Heart right ventricle (tissue), 16 donors: ENCODE measurements around the gene HIGD2A. TPM values are rescaled to one million over a fixed set of nuclear protein-coding genes. Genes with fewer than 3 reads are reported as not detected.

Source experiments
- ATAC-seq, 8 donors: fragments of 200-7000 bp; cut with Tn5 transposase; one replicate each; pipeline ENCODE4 v1.9.1; 2020; ENCODE audit warnings: mild to moderate bottlenecking in 8 of 8, moderate library complexity in 8 of 8, moderate number of reproducible peaks in 1 of 8
- DNase-seq, 2 donors: peaks; one replicate each; pipeline ENCODE4 v3.0.0-alpha.2; 2020
- H3K27ac ChIP-seq, 10 donors: fragments of 200-600 bp; sonication (generic) in 2 of 10; one replicate each; pipeline versions ENCODE4 v1.5.0 to v1.8.0; 2020 to 2022; ENCODE audit warnings: mild to moderate bottlenecking in 3 of 10
- H3K27me3 ChIP-seq, 7 donors: fragments of 200-600 bp; one replicate each; pipeline ENCODE4 v1.8.0; 2021 to 2022; ENCODE audit warnings: mild to moderate bottlenecking in 2 of 7
- H3K36me3 ChIP-seq, 9 donors: fragments of 200-600 bp; sonication (generic) in 1 of 9; one replicate each; pipeline versions ENCODE4 v1.5.0 to v1.8.0; 2020 to 2022; ENCODE audit warnings: mild to moderate bottlenecking in 2 of 9
- H3K4me1 ChIP-seq, 9 donors: fragments of 200-600 bp; sonication (generic) in 1 of 9; one replicate each; pipeline versions ENCODE4 v1.5.0 to v1.8.0; 2020 to 2022; ENCODE audit warnings: mild to moderate bottlenecking in 4 of 9
- H3K4me3 ChIP-seq, 10 donors: fragments of 200-600 bp; sonication (generic) in 2 of 10; one replicate each; pipeline versions ENCODE4 v1.5.0 to v1.8.0; 2020 to 2022; ENCODE audit warnings: mild to moderate bottlenecking in 7 of 10, moderate library complexity in 2 of 10
- H3K9me3 ChIP-seq, 11 donors: fragments of 200-600 bp in 10 of 11; sonication (generic) in 2 of 11; one replicate each; pipeline versions ENCODE4 v1.5.0 to v1.8.0; 2013 to 2022; ENCODE audit warnings: mild to moderate bottlenecking in 2 of 11, control low read depth in 1 of 11, moderate library complexity in 1 of 11
- WGBS, 2 donors: extraction: QIAGEN DNeasy Blood & Tissue Kit; methylation state at CpG; one replicate each; pipeline ENCODE4 v1.1.7; 2013; ENCODE audit warnings: inconsistent platforms in 1 of 2; 5-methylcytosine and 5-hydroxymethylcytosine counted together
- intact Hi-C, 10 donors: fragments of 100-400 bp; cut with DNase I; formaldehyde crosslinking; loops; one replicate each; pipeline versions ENCODE4 v1.11.1 to v1.14.2; 2022
- polyA plus RNA-seq, 2 donors: library from polyadenylated mRNA; stranded (reverse); fragments of 200-250 nt; gene quantifications; one replicate each; pipeline ENCODE4 v1.2.3, GENCODE V29; 2013
- total RNA-seq, 10 donors: library from RNA; stranded (reverse); fragmentation: NEBNext Ultra II Directional in 3 of 10; extraction: Animal tissue kit (Norgen Biotek cat#: 25700) in 3 of 10; gene quantifications; one replicate each; pipeline versions ENCODE4 v1.2.1 to v1.2.4, GENCODE V29; 2021 to 2023
- TF ChIP-seq, protein P1 (sequence below), 9 donors: fragments of 200-600 bp; sonication (generic) in 2 of 9; IDR thresholded peaks; one replicate each; pipeline versions ENCODE4 v1.5.0 to v1.8.0; 2021 to 2022; ENCODE audit warnings: antibody characterized with exemption in 9 of 9, mild to moderate bottlenecking in 5 of 9, moderate library complexity in 1 of 9
- donor health status: Arrhythmogenic right ventricular cardiomyopathy.
- donor health status: ischemic (EF 13 %, LVEDD 7.1; RV severe dilation, severe dysfunction).
- donor health status: healthy with polysubstance abuse.
- donor health status: DM: no; HTN: yes; CAD: no.
- donor health status: DM: no; HTN: no; CAD: no.
- donor health status: ischemic (EF 25% LVEDD 6.9; RV normal size, moderate dysfunction).
- donor health status: ischemic (EF 25% LVEDD 5.7; RV mildly dilated, moderate dysfunction).
- donor health status: healthy.
- donor health status: DM: yes; HTN: yes; CAD: no.
- donor health status: Ischemic cardiomyopathy.
- donor health status: ischemic (EF 35%, LVEDD 5.7; RV mildly dilated, moderate dysfunction).
- donor health status: nonischemic (EF 11% LVEDD 7.7; RV severe dilation, severe dysfunction).
- donor health status: DM: yes; HTN: yes; CAD: no.
- donor health status: PGD.
- donor health status: ischemic (EF 29% LVEDD 5.4; RV normal size, mild dysfunction).
- donor health status: nonischemic (EF 23%, LVEDD 6.1; RV moderate dilation, normal function).

The HIGD2A gene
- total and polyA plus RNA-seq, 12 donors: 198 to 349 (median 233) TPM

DNA sequence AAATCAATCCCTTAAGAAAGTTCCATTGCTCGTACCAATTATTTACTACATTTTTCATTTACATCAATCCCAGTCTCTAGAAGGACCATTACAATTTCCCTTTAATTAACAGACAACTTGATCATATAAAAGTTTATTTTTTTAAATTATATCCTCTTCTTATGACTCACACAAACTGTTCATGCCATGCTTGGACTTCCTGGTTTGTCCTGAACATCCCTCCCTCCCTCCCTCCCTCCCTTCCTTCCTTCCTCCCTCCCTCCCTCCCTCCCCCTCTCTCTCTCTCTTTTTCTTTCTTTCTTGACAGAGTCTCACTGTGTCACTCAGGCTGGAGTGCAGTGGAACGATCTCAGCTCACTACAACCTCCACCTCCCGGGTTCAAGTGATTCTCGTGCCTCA lies 39.4 kb downstream of the HIGD2A start:
- Histone ChIP-seq H3K27me3 (peaks cover 0 to 16% (median 0%) of the 10 kb centered on the region in 7 donors), H3K27ac (no peak overlapping the region), H3K4me1 (no peaks in the 10 kb centered on the region), H3K4me3 (no peak overlapping the region), H3K9me3 (no peaks in the 10 kb centered on the region), H3K36me3 (no peaks in the 10 kb centered on the region)
- no peak for ATAC-seq
- no peak for DNase-seq
- WGBS, 2 donors: 72 to 77% methylated on average over 4 of the region's 4 CpGs
- TF ChIP-seq, protein P1, sequence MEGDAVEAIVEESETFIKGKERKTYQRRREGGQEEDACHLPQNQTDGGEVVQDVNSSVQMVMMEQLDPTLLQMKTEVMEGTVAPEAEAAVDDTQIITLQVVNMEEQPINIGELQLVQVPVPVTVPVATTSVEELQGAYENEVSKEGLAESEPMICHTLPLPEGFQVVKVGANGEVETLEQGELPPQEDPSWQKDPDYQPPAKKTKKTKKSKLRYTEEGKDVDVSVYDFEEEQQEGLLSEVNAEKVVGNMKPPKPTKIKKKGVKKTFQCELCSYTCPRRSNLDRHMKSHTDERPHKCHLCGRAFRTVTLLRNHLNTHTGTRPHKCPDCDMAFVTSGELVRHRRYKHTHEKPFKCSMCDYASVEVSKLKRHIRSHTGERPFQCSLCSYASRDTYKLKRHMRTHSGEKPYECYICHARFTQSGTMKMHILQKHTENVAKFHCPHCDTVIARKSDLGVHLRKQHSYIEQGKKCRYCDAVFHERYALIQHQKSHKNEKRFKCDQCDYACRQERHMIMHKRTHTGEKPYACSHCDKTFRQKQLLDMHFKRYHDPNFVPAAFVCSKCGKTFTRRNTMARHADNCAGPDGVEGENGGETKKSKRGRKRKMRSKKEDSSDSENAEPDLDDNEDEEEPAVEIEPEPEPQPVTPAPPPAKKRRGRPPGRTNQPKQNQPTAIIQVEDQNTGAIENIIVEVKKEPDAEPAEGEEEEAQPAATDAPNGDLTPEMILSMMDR (IDR thresholded peaks at IDR 0.05): no peak
- intact Hi-C loops: no loop called here

DNA sequence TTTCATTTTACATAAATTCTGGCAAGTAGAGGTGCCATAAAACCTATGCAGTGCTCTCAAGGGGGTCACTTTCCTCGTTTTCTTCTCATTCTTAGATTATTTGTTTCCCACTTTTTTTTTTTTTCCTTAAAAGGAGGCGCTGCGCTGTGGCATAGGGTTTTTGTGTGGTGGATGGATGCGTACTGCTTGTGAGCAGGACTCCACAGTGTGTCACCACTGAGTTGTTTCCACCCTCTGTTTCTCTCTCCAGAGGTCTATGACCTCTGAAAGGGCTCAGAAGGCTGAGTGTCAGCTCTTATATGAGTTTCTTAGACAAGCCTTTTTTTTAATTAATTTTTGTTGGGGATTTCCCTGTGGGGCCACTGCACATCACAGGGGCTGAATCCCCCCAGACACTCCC lies 41.4 kb downstream of the HIGD2A start:
- TF ChIP-seq, protein P1 (IDR thresholded peaks at IDR 0.05): no peak
- H3K4me1 ChIP-seq: no peaks in the 10 kb centered on the region
- intact Hi-C loops: no loop called here
- no peaks in the 10 kb centered on the region for H3K36me3 ChIP-seq
- H3K27ac ChIP-seq: no peak overlapping the region
- DNase-seq (no peak), ATAC-seq (no peak)
- H3K9me3 ChIP-seq: no peaks in the 10 kb centered on the region
- WGBS, 2 donors: 62 to 65% methylated on average over 4 of the region's 4 CpGs
- H3K4me3 ChIP-seq: no peak overlapping the region
- H3K27me3 ChIP-seq: peaks cover 0 to 13% (median 0%) of the 10 kb centered on the region in 7 donors

DNA sequence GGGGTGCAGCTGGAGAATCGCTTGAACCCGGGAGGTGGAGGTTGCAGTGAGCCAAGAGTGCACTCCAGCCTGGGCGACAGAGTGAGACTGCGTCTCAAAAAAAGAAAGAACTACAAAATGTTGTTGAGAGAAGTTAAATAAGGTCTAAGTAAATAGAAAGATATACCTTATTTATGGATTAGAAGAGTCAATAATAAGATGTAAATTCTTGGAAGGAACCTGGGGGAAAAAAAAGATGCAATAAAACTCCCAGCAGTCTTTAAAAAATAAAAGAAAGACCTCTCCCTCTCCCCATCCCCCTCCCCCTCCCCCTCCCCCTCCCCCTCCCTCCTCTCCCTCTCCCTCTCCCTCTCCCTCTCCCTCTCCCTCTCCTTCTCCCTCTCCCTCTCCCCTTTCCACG lies 44.2 kb downstream of the HIGD2A start:
- Histone ChIP-seq H3K4me1 (peaks cover 0 to 12% (median 0%) of the 10 kb centered on the region in 9 donors), H3K27ac (no peak overlapping the region), H3K27me3 (peaks cover 0 to 13% (median 0%) of the 10 kb centered on the region in 7 donors), H3K36me3 (no peaks in the 10 kb centered on the region), H3K4me3 (no peak overlapping the region), H3K9me3 (no peaks in the 10 kb centered on the region)
- TF ChIP-seq, protein P1 (IDR thresholded peaks at IDR 0.05): no peak
- ATAC-seq (no peak), DNase-seq (no peak)
- intact Hi-C loops: no loop called here
- WGBS, 2 donors: 94 to 97% methylated on average over 4 of the region's 5 CpGs

DNA sequence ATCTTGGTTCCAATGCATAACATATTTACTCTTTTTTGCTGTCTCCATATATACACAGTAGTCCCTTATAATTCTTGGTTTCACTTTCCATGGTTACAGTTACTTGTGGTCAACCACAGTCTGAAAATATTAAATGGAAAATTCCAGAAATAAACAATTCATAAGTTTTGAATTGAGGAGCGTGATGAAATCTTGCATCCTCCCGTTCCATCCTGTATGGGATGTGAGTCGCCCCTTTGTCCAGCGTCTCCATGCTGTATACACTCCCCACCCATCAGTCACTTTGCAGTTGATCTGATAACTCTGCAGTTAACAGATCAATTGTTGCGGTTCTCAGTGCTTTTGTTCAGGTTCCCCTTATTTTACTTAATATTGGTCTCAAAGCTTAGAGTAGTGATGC lies 48.1 kb downstream of the HIGD2A start:
- no peak overlapping the region for H3K4me3 ChIP-seq
- 45 to 58% methylated on average over 5 of the region's 5 CpGs for WGBS, 2 donors
- no peak for DNase-seq
- H3K36me3 ChIP-seq: no peaks in the 10 kb centered on the region
- no peaks in the 10 kb centered on the region for H3K9me3 ChIP-seq
- ATAC-seq: peak in 1 of 8 donors; percentile 76
- H3K27me3 ChIP-seq: peaks cover 0 to 32% (median 0%) of the 10 kb centered on the region in 7 donors
- peak overlapping the region in 2 of 10 donors; percentile 30 to 45 for H3K27ac ChIP-seq
- TF ChIP-seq, protein P1 (IDR thresholded peaks at IDR 0.05): no peak
- intact Hi-C loops: no loop called here
- H3K4me1 ChIP-seq: peaks cover 0 to 12% (median 0%) of the 10 kb centered on the region in 9 donors
